ENCODE results near the gene INPPL1.
"Not testable (repeated sequence)": the region's sequence is repeated elsewhere in the genome, so short reads cannot be mapped to it uniquely, and the experiment has no call there.

Gene INPPL1, protein sequence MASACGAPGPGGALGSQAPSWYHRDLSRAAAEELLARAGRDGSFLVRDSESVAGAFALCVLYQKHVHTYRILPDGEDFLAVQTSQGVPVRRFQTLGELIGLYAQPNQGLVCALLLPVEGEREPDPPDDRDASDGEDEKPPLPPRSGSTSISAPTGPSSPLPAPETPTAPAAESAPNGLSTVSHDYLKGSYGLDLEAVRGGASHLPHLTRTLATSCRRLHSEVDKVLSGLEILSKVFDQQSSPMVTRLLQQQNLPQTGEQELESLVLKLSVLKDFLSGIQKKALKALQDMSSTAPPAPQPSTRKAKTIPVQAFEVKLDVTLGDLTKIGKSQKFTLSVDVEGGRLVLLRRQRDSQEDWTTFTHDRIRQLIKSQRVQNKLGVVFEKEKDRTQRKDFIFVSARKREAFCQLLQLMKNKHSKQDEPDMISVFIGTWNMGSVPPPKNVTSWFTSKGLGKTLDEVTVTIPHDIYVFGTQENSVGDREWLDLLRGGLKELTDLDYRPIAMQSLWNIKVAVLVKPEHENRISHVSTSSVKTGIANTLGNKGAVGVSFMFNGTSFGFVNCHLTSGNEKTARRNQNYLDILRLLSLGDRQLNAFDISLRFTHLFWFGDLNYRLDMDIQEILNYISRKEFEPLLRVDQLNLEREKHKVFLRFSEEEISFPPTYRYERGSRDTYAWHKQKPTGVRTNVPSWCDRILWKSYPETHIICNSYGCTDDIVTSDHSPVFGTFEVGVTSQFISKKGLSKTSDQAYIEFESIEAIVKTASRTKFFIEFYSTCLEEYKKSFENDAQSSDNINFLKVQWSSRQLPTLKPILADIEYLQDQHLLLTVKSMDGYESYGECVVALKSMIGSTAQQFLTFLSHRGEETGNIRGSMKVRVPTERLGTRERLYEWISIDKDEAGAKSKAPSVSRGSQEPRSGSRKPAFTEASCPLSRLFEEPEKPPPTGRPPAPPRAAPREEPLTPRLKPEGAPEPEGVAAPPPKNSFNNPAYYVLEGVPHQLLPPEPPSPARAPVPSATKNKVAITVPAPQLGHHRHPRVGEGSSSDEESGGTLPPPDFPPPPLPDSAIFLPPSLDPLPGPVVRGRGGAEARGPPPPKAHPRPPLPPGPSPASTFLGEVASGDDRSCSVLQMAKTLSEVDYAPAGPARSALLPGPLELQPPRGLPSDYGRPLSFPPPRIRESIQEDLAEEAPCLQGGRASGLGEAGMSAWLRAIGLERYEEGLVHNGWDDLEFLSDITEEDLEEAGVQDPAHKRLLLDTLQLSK

GRCh38 chr11:72224564-72225410 lies at the start of gene INPPL1:
Gene INPPL1, plus strand, starts transcription at chr11:72224767. Its CDS starts 218 bp downstream, at chr11:72224985.
- DNase-seq = peak; percentile 93

DNA sequence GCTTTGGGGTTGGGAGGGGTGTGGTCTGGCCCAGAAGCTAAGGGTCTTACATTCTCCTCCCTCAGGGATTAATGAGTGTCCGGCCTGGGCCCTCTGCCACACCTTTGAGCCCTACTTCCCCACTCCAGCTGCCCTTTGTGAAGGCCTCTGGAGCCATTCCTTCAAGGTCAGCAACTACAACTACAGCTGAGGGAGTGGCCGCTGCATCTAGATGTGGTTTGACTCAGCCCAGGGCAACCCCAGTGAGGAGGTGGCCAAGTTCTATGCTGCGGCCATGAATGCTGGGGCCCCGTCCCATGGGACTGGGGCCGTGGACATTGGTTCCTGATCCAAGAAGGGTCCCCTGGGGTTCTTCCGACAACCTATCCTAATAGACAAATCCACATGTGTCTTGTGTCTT lies 46.9 kb upstream of the INPPL1 start:
- no peak for DNase-seq

DNA sequence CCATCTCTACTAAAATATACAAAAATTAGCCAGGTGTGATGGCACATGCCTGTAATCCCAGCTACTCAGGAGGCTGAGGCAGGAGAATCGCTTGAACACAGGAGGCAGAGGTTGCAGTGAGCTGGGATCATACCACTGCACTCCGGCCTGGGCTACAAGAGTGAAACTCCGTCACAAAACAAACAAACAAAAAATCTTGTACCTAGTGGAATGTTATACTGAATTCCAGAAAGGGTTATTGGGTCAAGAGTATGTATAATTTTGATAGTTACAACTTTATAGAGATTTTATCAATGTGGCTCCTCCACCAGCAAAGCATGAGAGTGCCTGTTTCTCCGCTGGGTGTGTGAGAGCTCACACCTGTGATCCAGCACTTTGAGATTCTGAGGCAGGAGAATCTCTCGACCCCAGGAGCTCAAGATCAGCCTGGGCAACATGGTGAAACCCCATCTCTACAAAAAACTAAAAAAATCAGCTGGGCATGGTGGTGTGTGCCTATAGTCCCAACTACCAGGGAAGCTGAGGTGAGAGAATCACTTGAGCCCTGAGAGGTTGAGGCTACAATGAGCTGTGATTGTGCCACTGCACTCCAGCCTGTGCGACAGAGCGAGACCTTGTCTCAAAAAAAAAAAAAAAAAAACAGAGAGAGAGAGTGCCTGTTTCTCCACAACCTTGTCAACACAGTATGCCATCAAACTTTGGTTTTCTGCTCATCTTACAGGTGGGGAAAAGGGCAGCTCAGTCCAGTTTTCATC lies 45.3 kb upstream of the INPPL1 start:
- no peak for DNase-seq

GRCh38 chr11:72179804-72180396 lies 44.7 kb upstream of the INPPL1 start:
- no peak for DNase-seq

- not testable (repeated sequence) for DNase-seq
Measured at GRCh38 chr11:72180892-72181552, 43.5 kb upstream of the INPPL1 start.

DNA sequence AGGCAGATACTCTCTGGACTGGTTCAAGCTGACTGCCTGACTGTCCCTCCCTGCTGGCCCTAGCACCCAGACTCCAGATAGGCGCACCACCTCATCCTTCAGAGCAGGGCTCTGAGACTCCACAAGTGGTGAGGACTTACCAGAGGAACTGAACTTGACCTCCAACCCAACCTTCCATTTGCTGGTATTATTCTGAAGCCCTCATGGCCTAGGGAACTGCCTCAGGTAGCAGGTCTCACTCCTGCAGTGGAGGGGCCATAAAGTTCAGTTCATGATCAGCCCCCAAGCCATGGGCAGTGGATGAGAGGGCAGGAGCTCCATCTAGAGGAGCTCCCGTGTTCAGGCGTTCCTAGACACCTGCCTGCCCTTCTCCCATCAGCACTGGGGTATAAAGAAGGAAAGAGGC lies 43.0 kb upstream of the INPPL1 start:
- DNase-seq = peak; percentile 66

DNA sequence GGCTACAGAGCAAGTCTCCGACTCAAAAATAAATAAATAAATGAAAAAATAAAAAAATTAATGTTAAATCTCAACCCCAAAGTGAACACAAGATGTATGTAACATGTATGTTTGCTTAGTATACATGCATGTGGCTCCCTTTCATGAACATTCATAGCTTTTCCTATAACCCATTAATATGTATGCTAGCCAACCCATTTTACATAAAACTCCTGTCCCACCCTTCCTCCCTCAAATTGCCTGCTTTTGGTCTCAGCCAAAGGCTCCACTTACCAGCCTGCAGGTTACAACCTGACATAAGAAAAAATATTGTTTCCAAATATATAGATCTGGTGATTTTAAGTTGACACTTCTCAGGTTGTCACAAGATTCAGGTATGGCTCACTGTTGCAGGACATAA lies 36.3 kb upstream of the INPPL1 start:
- no peak for DNase-seq

DNA sequence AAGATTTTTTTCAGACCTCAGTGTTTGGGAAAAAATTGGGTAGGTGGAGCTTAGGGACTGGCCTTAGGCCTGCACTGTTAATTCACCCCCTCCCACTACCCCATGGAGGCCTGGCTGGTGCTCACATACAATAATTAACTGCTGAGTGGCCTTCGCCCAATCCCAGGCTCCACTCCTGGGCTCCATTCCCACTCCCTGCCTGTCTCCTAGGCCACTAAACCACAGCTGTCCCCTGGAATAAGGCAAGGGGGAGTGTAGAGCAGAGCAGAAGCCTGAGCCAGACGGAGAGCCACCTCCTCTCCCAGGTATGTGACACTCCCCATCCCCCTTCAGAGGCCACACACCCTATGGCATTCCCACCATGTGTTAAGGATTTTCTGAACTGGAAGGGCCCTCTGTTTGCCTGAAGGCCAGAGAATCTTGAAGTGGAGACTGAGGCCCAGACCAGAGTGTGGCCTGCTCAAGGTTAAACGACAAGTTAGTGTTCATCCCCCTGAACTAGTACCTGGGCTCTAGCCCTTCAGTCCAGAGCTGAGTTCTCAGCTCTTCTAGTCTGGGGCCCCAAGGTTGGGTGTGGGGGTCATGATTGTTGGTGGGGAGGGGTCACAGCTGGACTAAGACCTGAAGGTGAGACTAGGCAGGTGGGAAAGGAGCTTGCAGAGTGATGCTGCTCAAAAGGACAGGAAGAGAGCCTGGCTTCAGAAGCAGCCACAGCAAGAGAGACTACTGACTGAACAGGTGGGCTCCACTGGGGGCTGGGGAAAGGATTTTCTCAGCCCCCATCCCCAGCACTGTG lies 34.9 kb upstream of the INPPL1 start:
- DNase-seq = no peak

DNA sequence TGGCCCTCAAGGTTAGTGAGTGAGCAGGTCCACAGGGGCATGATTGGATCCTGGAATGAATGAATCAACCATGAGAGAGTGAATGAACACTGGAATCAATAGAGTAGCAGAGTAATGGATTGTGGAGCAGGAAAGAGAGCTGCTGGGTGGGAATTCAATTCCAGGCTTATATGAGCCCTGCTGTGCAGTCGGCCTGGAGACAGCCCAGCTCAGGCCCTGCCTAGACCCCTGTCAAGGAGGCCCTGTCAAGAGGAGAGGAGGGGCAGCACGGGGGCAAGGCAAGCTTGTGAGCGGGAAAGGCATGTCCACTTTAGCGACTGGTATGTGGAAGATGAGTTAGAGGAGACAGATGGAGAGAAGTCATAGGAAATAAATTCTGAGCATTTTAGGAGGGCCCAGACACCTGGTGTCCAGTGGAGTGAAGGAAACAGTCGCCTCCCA lies 33.9 kb upstream of the INPPL1 start:
- DNase-seq = no peak

- no peak for DNase-seq
Measured at GRCh38 chr11:72191961-72192381, 32.6 kb upstream of the INPPL1 start, which contains the start of gene FOLR1. Gene FOLR1, plus strand, starts transcription at chr11:72192140. Its CDS starts 34 bp downstream, at chr11:72192174.

DNA sequence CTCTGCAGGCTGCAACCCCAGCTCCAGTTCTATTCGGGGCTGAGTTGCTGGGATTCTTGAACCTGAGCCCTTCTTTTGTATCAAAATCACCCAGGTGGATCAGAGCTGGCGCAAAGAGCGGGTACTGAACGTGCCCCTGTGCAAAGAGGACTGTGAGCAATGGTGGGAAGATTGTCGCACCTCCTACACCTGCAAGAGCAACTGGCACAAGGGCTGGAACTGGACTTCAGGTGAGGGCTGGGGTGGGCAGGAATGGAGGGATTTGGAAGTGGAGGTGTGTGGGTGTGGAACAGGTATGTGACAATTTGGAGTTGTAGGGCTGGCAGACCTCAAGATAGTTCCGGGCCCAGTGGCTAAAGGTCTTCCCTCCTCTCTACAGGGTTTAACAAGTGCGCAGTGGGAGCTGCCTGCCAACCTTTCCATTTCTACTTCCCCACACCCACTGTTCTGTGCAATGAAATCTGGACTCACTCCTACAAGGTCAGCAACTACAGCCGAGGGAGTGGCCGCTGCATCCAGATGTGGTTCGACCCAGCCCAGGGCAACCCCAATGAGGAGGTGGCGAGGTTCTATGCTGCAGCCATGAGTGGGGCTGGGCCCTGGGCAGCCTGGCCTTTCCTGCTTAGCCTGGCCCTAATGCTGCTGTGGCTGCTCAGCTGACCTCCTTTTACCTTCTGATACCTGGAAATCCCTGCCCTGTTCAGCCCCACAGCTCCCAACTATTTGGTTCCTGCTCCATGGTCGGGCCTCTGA lies 28.9 kb upstream of the INPPL1 start:
- no peak for DNase-seq

DNA sequence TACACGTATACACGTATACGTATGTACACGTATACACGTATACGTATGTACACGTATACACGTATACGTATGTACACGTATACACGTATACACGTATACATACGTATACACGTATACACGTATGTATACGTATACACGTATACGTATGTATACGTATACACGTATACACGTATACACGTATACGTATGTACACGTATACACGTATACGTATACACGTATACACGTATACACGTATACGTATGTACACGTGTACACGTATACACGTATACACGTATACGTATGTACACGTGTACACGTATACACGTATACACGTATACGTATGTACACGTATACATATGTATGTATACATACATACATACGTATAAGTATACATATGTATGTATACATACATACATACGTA lies 23.1 kb upstream of the INPPL1 start:
- not testable (repeated sequence) for DNase-seq

- DNase-seq = no peak
Measured at GRCh38 chr11:72202571-72202970, 22.0 kb upstream of the INPPL1 start.

DNA sequence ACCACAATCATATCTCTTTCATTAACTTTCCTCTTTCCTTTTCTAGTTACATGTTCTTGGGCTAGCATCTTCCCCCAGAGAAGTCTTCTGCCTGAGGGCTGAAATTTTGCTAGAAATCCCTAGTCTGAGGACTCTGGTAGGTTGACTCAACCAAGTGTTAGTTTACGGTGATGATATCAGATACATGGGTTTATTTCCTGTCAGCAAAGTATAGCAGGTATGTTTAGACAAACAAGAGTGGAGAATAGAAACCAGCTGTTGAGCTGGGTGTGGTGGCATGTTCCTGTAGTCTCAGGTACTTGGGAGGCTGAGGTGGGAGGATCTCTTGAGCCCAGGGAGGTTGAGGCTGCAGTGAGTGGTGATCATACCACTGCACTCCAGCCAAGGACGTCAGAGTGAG lies 21.4 kb upstream of the INPPL1 start:
- DNase-seq = no peak

- DNase-seq = no peak
Measured at GRCh38 chr11:72204886-72205285, 19.7 kb upstream of the INPPL1 start.

DNA sequence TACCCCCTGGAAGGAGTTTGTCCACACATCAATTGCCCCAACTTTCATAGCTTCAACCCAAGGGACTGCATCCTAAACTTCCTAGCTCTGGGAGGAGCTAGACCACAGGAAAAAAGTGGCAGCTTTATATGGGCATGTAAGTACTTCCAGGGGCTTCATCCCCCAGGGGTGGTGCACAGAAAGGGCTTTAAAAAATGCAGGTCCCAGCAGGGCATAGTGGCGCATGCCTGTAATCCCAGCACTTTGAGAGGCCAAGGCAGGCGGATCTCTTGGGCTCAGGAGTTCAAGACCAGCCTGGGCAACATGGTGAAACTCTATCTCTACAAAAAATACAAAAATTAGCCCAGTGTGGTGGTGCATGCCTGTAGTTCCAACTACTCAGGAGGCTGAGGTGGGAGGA lies 17.8 kb upstream of the INPPL1 start:
- not testable (repeated sequence) for DNase-seq

DNA sequence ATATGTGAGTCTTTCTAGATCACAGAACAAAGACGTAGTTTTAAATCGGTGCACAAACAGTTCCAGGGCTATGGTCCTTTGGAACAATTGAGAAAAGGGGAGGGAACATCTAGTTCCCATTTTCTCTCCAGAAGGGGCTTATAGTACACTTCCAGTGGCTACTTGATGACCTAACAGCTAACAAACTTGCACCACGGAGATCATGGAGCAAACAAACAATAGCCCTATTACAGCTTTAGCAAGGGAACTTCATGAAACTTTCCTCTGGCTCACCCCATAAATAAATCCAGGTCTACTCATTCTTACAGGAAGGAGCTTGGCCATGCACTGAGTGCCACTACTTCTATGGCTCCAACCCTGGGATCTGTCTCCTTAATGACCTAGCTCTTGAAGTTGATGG lies 16.3 kb upstream of the INPPL1 start:
- DNase-seq = no peak

DNA sequence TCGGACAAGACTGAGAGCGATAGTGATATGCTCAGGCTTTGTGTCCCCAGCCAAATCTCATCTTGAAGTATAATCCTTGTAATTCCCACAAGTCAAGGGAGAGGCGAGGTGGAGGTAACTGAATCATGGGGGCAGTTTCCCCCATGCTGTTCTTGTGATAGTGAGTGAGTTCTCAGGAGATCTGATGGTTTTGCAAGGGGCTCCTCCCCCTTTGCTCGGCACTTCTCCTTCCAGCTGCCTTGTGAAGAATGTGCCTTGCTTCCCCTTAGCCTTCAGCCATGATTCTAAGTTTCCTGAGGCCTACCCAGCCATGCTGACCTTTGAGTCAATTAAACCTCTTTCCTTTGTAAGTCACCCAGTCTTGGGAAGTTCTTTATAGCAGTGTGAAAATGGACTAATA lies 15.5 kb upstream of the INPPL1 start:
- peak; percentile 84 for DNase-seq

GRCh38 chr11:72216638-72217037 lies 7.9 kb upstream of the INPPL1 start, which contains the start of gene FOLR2:
Gene FOLR2, plus strand, starts transcription at chr11:72216794. Its CDS starts 1,791 bp downstream, at chr11:72218585.
- DNase-seq = no peak
